Activated CD8-positive, alpha-beta T cell treated with anti-CD3 and anti-CD28 coated beads for 36 hours (primary cell): Measurements from ENCODE around the gene AATF. TPM values are rescaled to one million over a fixed set of nuclear protein-coding genes. Genes with fewer than 3 reads are reported as not detected.

Source experiments
- ATAC-seq: fragments of 200-7000 bp; cut with Tn5 transposase; one replicate; pipeline ENCODE4 v1.10.0; 2021; ENCODE audit warnings: mild to moderate bottlenecking, moderate library complexity
- CTCF ChIA-PET: fragments of 350-600 bp; sonication (Branson Sonifier 250); formaldehyde crosslinking; loops from one replicate; lab custom pipeline; 2021; ENCODE audit warnings: antibody characterized with exemption; lab: Charles Lee
- POLR2A ChIA-PET: fragments of 350-600 bp; sonication (Branson Sonifier 250); formaldehyde crosslinking; loops from one replicate; lab custom pipeline; 2021; ENCODE audit warnings: antibody characterized with exemption; lab: Charles Lee
- DNase-seq: peaks from one replicate; pipeline ENCODE4 v3.0.0-alpha.2; 2020
- H3K27ac Mint-ChIP-seq: one replicate; pipeline ENCODE4 v1.8.0; 2021; ENCODE audit warnings: mild to moderate bottlenecking, mixed read lengths
- H3K27me3 Mint-ChIP-seq: one replicate; pipeline ENCODE4 v1.8.0; 2021; ENCODE audit warnings: mixed read lengths
- H3K36me3 Mint-ChIP-seq: one replicate; pipeline ENCODE4 v1.8.0; 2021; ENCODE audit warnings: low read depth, mixed read lengths
- H3K4me1 Mint-ChIP-seq: one replicate; pipeline ENCODE4 v1.8.0; 2021; ENCODE audit warnings: low read depth, mixed read lengths
- H3K4me3 Mint-ChIP-seq: one replicate; pipeline ENCODE4 v1.8.0; 2021; ENCODE audit warnings: mild to moderate bottlenecking, moderate library complexity, mixed read lengths
- H3K9me3 Mint-ChIP-seq: one replicate; pipeline ENCODE4 v1.8.0; 2021; ENCODE audit warnings: mixed read lengths
- intact Hi-C: fragments of 100-400 bp; cut with micrococcal nuclease; formaldehyde crosslinking; loops from one replicate; pipeline ENCODE4 v1.10.0; 2022
- total RNA-seq, 2 experiments: library from RNA; stranded (reverse); gene quantifications; one replicate each; pipeline ENCODE4 v1.2.3, GENCODE V29; 2021
- TF ChIP-seq, protein P1 (sequence below): fragments of 200-600 bp; IDR thresholded peaks from one replicate; pipeline ENCODE4 v1.8.0; 2022; ENCODE audit warnings: antibody characterized with exemption, mild to moderate bottlenecking

AATF gene
- total RNA-seq, 2 experiments from 2014 or later: 81.8 to 90.3 TPM

GRCh38 chr17:37059493-37059892, 110.7 kb downstream of the AATF start:
- peaks cover 17% of the 10 kb centered on the region for H3K36me3 Mint-ChIP-seq
- H3K27me3 Mint-ChIP-seq: no peaks in the 10 kb centered on the region
- intact Hi-C loops: no loop called here
- ChIA-PET POLR2A (no interaction called here), CTCF (interaction anchor here (2.6 kb wide), 1 partner anchor 12 kb away, joined by 11 read pairs; no protein-coding TSS in a partner anchor)
- TF ChIP-seq, protein P1, sequence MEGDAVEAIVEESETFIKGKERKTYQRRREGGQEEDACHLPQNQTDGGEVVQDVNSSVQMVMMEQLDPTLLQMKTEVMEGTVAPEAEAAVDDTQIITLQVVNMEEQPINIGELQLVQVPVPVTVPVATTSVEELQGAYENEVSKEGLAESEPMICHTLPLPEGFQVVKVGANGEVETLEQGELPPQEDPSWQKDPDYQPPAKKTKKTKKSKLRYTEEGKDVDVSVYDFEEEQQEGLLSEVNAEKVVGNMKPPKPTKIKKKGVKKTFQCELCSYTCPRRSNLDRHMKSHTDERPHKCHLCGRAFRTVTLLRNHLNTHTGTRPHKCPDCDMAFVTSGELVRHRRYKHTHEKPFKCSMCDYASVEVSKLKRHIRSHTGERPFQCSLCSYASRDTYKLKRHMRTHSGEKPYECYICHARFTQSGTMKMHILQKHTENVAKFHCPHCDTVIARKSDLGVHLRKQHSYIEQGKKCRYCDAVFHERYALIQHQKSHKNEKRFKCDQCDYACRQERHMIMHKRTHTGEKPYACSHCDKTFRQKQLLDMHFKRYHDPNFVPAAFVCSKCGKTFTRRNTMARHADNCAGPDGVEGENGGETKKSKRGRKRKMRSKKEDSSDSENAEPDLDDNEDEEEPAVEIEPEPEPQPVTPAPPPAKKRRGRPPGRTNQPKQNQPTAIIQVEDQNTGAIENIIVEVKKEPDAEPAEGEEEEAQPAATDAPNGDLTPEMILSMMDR: no peak
- no peak overlapping the region for H3K27ac Mint-ChIP-seq
- H3K9me3 Mint-ChIP-seq: no peaks in the 10 kb centered on the region
- no peak for DNase-seq
- H3K4me1 Mint-ChIP-seq: no peaks in the 10 kb centered on the region
- no peak overlapping the region for H3K4me3 Mint-ChIP-seq
- no peak for ATAC-seq

- Mint-ChIP-seq H3K36me3 (peaks cover 14% of the 10 kb centered on the region), H3K27me3 (no peaks in the 10 kb centered on the region), H3K27ac (no peak overlapping the region), H3K4me1 (no peaks in the 10 kb centered on the region), H3K9me3 (no peaks in the 10 kb centered on the region), H3K4me3 (no peak overlapping the region)
- ChIA-PET CTCF (interaction anchor here (2.6 kb wide), 1 partner anchor 12 kb away, joined by 11 read pairs; no protein-coding TSS in a partner anchor), POLR2A (no interaction called here)
- ATAC-seq: no peak
- TF ChIP-seq, protein P1: no peak
- DNase-seq: no peak
- intact Hi-C loops: no loop called here
Observed at GRCh38 chr17:37060094-37060493, 111.3 kb downstream of the AATF start.

DNA sequence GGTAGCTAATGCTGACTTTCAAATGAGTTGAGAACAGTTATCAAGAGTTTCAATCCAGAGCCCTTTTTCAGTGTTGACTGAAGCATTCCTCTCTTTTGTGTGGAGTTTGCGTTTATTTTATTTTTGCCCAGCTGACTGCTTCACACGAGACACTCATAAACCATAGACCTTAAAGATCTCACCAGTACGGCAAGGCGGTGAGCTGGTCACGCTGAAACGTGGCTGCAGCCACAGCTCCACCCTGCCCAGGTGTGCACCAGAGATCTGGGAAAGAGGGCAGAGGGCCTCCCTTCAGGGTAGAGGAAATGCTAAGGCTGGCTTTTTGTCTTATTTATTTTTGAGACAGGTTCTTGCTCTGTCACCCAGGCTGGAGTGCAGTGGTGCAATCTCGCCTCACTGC, 112.2 kb downstream of the AATF start:
- Mint-ChIP-seq H3K36me3 (peaks cover 13% of the 10 kb centered on the region), H3K27me3 (no peaks in the 10 kb centered on the region), H3K27ac (no peak overlapping the region), H3K4me1 (no peaks in the 10 kb centered on the region), H3K4me3 (no peak overlapping the region), H3K9me3 (no peaks in the 10 kb centered on the region)
- ChIA-PET CTCF (interaction anchor here (0.7 to 1.0 kb wide), 2 partner anchors 13 to 14 kb away, joined by 3 read pairs; no protein-coding TSS in a partner anchor), POLR2A (no interaction called here)
- intact Hi-C loops: no loop called here
- ATAC-seq (no peak), DNase-seq (no peak)
- TF ChIP-seq, protein P1: no peak

- Mint-ChIP-seq H3K27me3 (no peaks in the 10 kb centered on the region), H3K4me3 (no peak overlapping the region), H3K36me3 (peaks cover 3% of the 10 kb centered on the region), H3K27ac (no peak overlapping the region), H3K9me3 (no peaks in the 10 kb centered on the region), H3K4me1 (no peaks in the 10 kb centered on the region)
- intact Hi-C loops: no loop called here
- DNase-seq (no peak), ATAC-seq (no peak)
- TF ChIP-seq, protein P1: no peak
- ChIA-PET CTCF (interaction anchor here (1.0 kb wide), 1 partner anchor 15 kb away, joined by 3 read pairs; no protein-coding TSS in a partner anchor), POLR2A (no interaction called here)
Observed at GRCh38 chr17:37062021-37062420, 113.3 kb downstream of the AATF start.

DNA sequence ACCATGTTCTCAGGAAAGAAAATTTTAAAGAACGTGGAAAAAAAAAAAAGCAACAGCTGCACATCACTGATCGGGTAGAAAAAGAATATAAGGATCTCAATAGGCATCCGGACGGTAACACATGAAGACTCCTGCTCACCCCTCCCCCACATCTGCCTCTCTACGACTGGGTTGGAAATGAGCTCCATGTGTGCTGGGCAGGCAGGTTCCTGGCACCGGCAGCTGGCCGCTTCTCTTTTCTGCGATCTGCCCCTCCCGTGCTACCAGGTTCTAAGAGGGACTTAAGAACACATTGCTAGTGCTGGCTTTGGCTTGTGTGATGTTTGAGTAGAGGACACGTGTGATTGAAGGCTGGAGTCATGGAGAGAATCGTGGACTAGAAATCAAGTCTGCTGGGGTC, 115.5 kb downstream of the AATF start:
- H3K27ac Mint-ChIP-seq: no peak overlapping the region
- no peaks in the 10 kb centered on the region for H3K36me3 Mint-ChIP-seq
- no peak for DNase-seq
- CTCF ChIA-PET: interaction anchor here (0.6 to 1.4 kb wide), 2 partner anchors 16 to 35 kb away, joined by 3 to 5 read pairs; no protein-coding TSS in a partner anchor
- no peaks in the 10 kb centered on the region for H3K27me3 Mint-ChIP-seq
- no peak overlapping the region for H3K4me3 Mint-ChIP-seq
- intact Hi-C loops: no loop called here
- no peak for ATAC-seq
- TF ChIP-seq, protein P1: no peak
- POLR2A ChIA-PET: no interaction called here
- no peaks in the 10 kb centered on the region for H3K4me1 Mint-ChIP-seq
- H3K9me3 Mint-ChIP-seq: no peaks in the 10 kb centered on the region
